Mesendoderm (in vitro differentiated cells): ENCODE results near the gene DNMT3A.

Source experiments
- DNase-seq: peaks from one replicate; pipeline ENCODE4 v3.0.0; 2013
- H2AK5ac ChIP-seq: 2 replicates; pipeline ENCODE4 v1.6.1; 2013; ENCODE audit warnings: low read length, inconsistent platforms
- H2BK120ac ChIP-seq: 2 replicates; pipeline ENCODE4 v1.6.1; 2013; ENCODE audit warnings: low read depth, mild to moderate bottlenecking, low read length, moderate library complexity, mixed read lengths
- H2BK15ac ChIP-seq: replicated peaks from 2 replicates; pipeline ENCODE4 v1.6.1; 2013; ENCODE audit warnings: low read depth, mild to moderate bottlenecking, moderate library complexity
- H2BK5ac ChIP-seq: 2 replicates; pipeline ENCODE4 v1.6.1; 2013; ENCODE audit warnings: low read length, inconsistent platforms
- H3K18ac ChIP-seq: 2 replicates; pipeline ENCODE4 v1.6.1; 2013; ENCODE audit warnings: mild to moderate bottlenecking, low read length, mixed read lengths
- H3K23ac ChIP-seq: one replicate; pipeline ENCODE4 v1.6.1; 2013; ENCODE audit warnings: low read length
- H3K27ac ChIP-seq: 2 replicates; pipeline ENCODE4 v1.5.1; 2013; ENCODE audit warnings: low read depth, mild to moderate bottlenecking, inconsistent platforms, low read length, moderate library complexity
- H3K27me3 ChIP-seq: 2 replicates; pipeline ENCODE4 v1.6.1; 2013; ENCODE audit warnings: low read length, control low read depth, mild to moderate bottlenecking, inconsistent platforms; ENCODE audit not compliant: insufficient read depth, poor library complexity
- H3K36me3 ChIP-seq: 2 replicates; pipeline ENCODE4 v1.6.1; 2013; ENCODE audit warnings: low read length, inconsistent platforms; ENCODE audit not compliant: control insufficient read depth, insufficient read depth
- H3K4ac ChIP-seq: one replicate; pipeline ENCODE4 v1.6.1; 2013; ENCODE audit warnings: low read depth, mild to moderate bottlenecking, low read length, moderate library complexity
- H3K4me1 ChIP-seq: 2 replicates; pipeline ENCODE4 v1.6.1; 2013; ENCODE audit warnings: low read depth, low read length, inconsistent platforms; ENCODE audit not compliant: control insufficient read depth
- H3K4me2 ChIP-seq: 2 replicates; pipeline ENCODE4 v1.6.1; 2013; ENCODE audit warnings: low read length
- H3K4me3 ChIP-seq: 2 replicates; pipeline ENCODE4 v1.5.1; 2013; ENCODE audit warnings: mild to moderate bottlenecking, low read length
- H3K56ac ChIP-seq: one replicate; pipeline ENCODE4 v1.6.1; 2013; ENCODE audit warnings: low read length
- H3K79me1 ChIP-seq: 2 replicates; pipeline ENCODE4 v1.6.1; 2013; ENCODE audit warnings: low read length, inconsistent platforms
- H3K79me2 ChIP-seq: 2 replicates; pipeline ENCODE4 v1.6.1; 2013; ENCODE audit warnings: mild to moderate bottlenecking, low read length; ENCODE audit not compliant: control insufficient read depth, insufficient read depth
- H3K9ac ChIP-seq: 2 replicates; pipeline ENCODE4 v1.6.1; 2013; ENCODE audit warnings: low read length, inconsistent platforms
- H4K5ac ChIP-seq: one replicate; pipeline ENCODE4 v1.6.1; 2013; ENCODE audit warnings: low read length
- H4K8ac ChIP-seq: one replicate; pipeline ENCODE4 v1.6.1; 2013; ENCODE audit warnings: low read depth, mild to moderate bottlenecking, control low read depth, low read length, moderate library complexity
- WGBS: extraction: QIAGEN DNeasy Blood & Tissue Kit; methylation state at CpG from one replicate; pipeline ENCODE4 v1.1.7; 2013; ENCODE audit warnings: low lambda C conversion rate, missing lambda C conversion rate; ENCODE audit not compliant: insufficient coverage; ENCODE audit errors: extremely low coverage; 5-methylcytosine and 5-hydroxymethylcytosine counted together

The DNMT3A gene

DNA sequence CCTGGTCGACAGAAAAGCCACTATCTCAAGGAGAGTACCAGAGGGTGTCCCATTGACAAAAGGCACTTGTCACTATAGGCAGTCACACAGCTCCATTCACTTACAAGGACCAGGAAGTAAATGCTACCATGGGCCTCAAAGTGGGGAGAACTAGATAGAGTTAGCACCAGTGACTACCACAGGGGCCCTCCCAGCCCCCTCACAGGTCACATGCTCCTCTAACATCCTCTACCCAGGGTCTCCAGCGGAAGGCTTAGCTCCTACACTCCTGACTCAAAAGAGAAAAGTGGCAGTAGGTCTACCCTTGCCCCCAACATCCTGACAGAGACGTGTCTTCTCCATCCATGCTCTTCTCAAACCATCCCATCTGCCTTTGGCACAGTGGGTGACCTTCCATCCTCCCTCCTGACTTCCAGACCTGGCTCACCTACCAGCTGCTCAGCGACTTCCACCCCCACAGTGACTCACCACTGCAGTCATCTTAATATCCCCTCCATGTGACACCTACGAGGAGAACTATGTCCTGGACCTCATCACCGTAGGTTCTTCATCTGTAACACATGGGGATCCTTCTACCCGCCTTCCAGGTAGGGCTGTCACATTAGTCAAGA lies 5.6 kb upstream of the DNMT3A start:
- no peak for DNase-seq
- H3K27ac ChIP-seq, result no peak overlapping the region
- H3K4me2 ChIP-seq, result no peak overlapping the region
- no peaks in the 10 kb centered on the region for H3K79me2 ChIP-seq
- no peak overlapping the region for H4K8ac ChIP-seq
- H3K18ac ChIP-seq, result no peak overlapping the region
- H2BK15ac ChIP-seq, result no peak overlapping the region
- no peak overlapping the region for H2AK5ac ChIP-seq
- H3K4me3 ChIP-seq, result no peak overlapping the region
- no peak overlapping the region for H4K5ac ChIP-seq
- no peaks in the 10 kb centered on the region for H3K36me3 ChIP-seq
- peaks cover 2% of the 10 kb centered on the region for H3K4me1 ChIP-seq
- no peaks in the 10 kb centered on the region for H3K27me3 ChIP-seq
- no peak overlapping the region for H2BK5ac ChIP-seq
- no peaks in the 10 kb centered on the region for H3K79me1 ChIP-seq
- H3K23ac ChIP-seq, result no peak overlapping the region
- H3K9ac ChIP-seq, result no peak overlapping the region
- no CpG with 5 or more reads among the region's 7 CpGs for WGBS
- no peak overlapping the region for H3K4ac ChIP-seq
- H3K56ac ChIP-seq, result no peak overlapping the region
- H2BK120ac ChIP-seq, result no peak overlapping the region

DNA sequence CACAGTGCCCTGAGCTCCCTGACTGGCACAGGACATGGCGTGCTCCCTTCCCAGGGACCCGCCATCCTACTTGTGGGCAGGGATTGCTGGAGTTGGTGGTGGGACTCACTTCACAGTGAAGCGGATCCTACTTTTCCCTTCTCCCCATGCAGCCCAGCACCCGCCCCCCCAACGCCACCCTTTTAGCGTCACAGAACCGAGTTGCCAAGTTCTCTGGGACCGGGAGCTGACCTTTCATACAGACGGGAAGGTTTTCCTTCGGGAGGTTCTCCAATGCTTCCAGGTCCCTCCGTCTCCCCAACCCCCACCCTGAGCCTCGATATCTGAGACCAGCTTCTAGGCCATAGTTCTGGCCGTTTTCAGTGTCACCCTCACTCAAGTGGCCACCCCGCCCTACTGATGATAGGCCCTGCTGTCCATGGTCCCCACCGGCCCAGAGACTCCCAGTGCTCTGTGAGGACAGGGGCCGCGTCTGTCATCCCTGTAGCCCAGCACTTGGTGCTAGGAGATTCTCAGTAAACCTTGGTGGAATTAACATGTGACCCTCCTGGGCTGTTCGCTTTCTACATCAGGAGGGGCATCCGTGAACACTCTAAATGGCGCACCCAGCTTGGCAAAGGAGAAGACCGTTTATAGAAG lies 1.6 kb upstream of the DNMT3A start:
- no peak overlapping the region for H3K27ac ChIP-seq
- H4K8ac ChIP-seq, result no peak overlapping the region
- no peaks in the 10 kb centered on the region for H3K27me3 ChIP-seq
- H2BK5ac ChIP-seq, result no peak overlapping the region
- no peak overlapping the region for H3K4me2 ChIP-seq
- WGBS, result no CpG with 5 or more reads among the region's 21 CpGs
- no peak overlapping the region for H3K18ac ChIP-seq
- peaks cover 2% of the 10 kb centered on the region for H3K4me1 ChIP-seq
- H3K4ac ChIP-seq, result no peak overlapping the region
- no peak overlapping the region for H3K9ac ChIP-seq
- no peak overlapping the region for H4K5ac ChIP-seq
- no peak overlapping the region for H3K4me3 ChIP-seq
- no peak for DNase-seq
- no peak overlapping the region for H3K23ac ChIP-seq
- H3K79me1 ChIP-seq, result no peaks in the 10 kb centered on the region
- no peak overlapping the region for H2BK120ac ChIP-seq
- H3K36me3 ChIP-seq, result no peaks in the 10 kb centered on the region
- no peak overlapping the region for H3K56ac ChIP-seq
- no peak overlapping the region for H2BK15ac ChIP-seq
- no peaks in the 10 kb centered on the region for H3K79me2 ChIP-seq
- no peak overlapping the region for H2AK5ac ChIP-seq

DNA sequence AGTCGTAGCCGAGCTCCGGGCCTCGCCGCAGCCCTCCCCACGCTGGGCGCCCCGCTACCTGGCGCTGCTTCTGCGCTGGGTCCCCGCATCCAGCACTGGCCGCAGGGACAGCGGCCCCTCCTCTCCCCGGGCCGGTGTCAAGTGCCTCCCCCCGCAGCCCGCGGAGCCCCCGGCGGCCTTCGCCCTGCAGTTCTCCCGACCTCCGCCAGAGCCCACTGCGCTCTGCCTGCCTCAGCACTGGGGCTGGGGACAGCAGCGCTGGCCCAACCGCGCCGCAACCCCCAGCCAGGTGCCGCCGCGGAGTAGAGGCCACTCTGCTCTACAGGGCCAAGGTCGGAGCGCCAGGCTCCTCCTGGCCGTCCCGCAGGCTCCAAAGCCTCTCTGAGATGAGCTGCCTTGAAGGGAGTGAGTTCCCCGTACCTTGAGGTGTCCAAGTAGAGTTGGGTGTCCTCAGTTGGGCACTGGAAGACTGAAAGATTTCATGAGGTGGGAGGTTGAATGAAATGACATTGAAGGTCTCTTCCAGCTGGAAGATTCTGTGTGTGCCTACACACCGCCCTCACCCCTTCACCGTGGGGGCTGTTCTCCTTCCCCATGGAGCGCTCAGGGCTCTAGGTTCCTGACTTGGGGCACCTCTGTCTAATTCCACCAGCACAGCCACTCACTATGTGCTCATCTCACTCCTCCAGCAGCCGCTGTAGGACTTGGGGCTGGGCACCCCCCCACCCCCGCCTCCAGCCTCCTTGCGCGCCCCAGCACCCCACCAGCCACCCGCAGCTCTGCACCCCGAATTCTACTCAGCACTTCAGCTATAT lies 854 bp upstream of the DNMT3A start:
- H3K79me2 ChIP-seq, result no peaks in the 10 kb centered on the region
- peak overlapping the region; percentile 48 for H3K9ac ChIP-seq
- H3K4me1 ChIP-seq, result peaks cover 2% of the 10 kb centered on the region
- no peak overlapping the region for H3K4ac ChIP-seq
- H2AK5ac ChIP-seq, result no peak overlapping the region
- H2BK15ac ChIP-seq, result no peak overlapping the region
- no peak overlapping the region for H3K27ac ChIP-seq
- H3K56ac ChIP-seq, result peak overlapping the region; percentile 67
- peak; percentile 95 for DNase-seq
- H3K27me3 ChIP-seq, result no peaks in the 10 kb centered on the region
- no peaks in the 10 kb centered on the region for H3K79me1 ChIP-seq
- H3K18ac ChIP-seq, result peak overlapping the region; percentile 13
- H4K8ac ChIP-seq, result no peak overlapping the region
- peak overlapping the region; percentile 19 for H3K4me3 ChIP-seq
- peak overlapping the region; percentile 66 for H3K23ac ChIP-seq
- peak overlapping the region; percentile 71 for H3K4me2 ChIP-seq
- H3K36me3 ChIP-seq, result no peaks in the 10 kb centered on the region
- H4K5ac ChIP-seq, result no peak overlapping the region
- H2BK120ac ChIP-seq, result no peak overlapping the region
- WGBS, result no CpG with 5 or more reads among the region's 45 CpGs
- H2BK5ac ChIP-seq, result no peak overlapping the region

DNA sequence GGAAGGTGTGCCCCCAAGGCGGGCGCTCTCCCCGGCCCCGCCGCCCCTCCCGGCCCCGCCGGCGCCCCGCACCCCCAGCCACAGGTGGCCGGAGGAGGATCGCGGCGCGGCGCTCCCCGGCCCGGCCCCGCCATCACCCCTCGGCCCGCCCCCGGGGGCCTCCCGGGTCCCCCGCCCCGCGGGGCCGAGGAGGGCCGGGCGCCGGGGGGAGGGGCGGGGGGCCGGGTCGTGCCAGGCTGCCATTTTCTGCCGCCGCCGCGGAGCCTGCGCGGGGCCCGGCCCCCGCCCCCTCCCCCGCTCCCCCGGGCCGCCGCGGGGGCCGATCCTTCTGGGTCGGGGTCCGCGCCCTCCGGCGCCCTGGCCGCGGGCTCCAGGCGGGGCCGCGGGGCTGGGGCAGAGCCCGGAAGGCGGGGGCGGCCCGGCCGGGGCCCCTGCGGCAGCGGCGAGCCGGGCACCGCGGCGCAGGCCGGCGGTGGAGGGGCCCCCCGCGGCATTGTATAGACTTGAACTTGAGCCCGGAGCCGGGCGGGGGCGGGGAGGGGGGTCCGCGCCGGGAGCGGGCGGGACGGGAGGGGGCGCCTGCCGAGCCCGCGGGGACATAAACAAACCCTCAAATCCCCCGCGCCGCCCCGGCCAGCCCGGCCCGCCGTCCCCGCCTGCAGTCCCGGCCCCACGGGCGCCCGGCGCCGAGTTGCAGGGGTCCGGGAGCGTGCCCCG lies 556 bp downstream of the DNMT3A start:
- Histone ChIP-seq H3K9ac (peak overlapping the region; percentile 42), H3K27me3 (no peaks in the 10 kb centered on the region), H4K8ac (no peak overlapping the region), H2BK120ac (peak overlapping the region; percentile 17), H2BK5ac (no peak overlapping the region), H3K23ac (no peak overlapping the region), H3K4me2 (no peak overlapping the region), H3K56ac (peak overlapping the region; percentile 67), H4K5ac (no peak overlapping the region), H2BK15ac (no peak overlapping the region), H2AK5ac (no peak overlapping the region), H3K27ac (no peak overlapping the region), H3K4me1 (no peaks in the 10 kb centered on the region), H3K36me3 (no peaks in the 10 kb centered on the region), H3K18ac (peak overlapping the region; percentile 82), H3K79me1 (peaks cover 3% of the 10 kb centered on the region), H3K79me2 (no peaks in the 10 kb centered on the region), H3K4ac (no peak overlapping the region), H3K4me3 (no peak overlapping the region)
- no peak for DNase-seq
- WGBS, result no CpG with 5 or more reads among the region's 104 CpGs

DNA sequence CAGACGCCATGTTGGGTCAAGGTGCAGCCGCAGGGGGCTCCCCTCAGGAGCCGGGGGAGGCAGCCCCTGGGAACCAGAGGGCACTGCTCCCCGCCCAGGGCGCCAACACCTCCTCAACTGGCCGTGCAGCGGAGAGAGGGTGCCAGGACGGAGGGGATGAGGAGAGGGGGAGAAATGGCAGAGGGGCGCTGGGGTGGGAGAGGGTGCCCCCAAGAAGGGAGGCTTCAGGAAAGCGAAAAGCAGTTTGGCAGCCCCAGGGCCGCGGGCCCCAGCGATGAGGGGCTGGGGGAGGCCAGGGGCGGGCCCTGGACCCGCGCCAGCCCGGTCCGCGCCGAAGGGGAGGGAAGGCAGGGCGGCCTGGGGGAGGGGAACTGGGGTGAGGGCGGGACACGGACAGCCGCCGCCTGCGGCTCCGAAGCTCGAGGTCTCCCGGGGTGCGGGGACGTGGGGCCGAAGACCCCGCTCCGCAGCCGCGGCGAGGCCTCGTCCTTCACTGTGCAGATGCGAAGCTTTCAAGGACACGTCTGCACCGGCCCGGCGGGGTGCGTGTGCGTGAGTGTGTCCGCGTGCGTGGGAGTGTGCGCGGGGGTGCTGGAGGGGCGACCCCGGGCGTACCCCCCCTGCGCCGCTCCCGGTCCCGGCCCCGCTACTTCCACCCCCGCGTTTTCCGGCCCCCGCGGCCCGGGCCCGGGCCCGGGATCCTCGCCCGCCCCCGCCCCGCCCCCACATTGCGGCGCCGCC lies 1.4 kb downstream of the DNMT3A start:
- Histone ChIP-seq H3K27me3 (no peaks in the 10 kb centered on the region), H3K23ac (no peak overlapping the region), H4K5ac (no peak overlapping the region), H2BK15ac (no peak overlapping the region), H2BK120ac (peak overlapping the region; percentile 17), H3K4me2 (peak overlapping the region; percentile 61), H3K56ac (peak overlapping the region; percentile 85), H2AK5ac (no peak overlapping the region), H3K79me2 (no peaks in the 10 kb centered on the region), H3K27ac (no peak overlapping the region), H3K18ac (peak overlapping the region; percentile 56), H2BK5ac (no peak overlapping the region), H3K4ac (no peak overlapping the region), H3K4me1 (no peaks in the 10 kb centered on the region), H3K36me3 (no peaks in the 10 kb centered on the region), H4K8ac (no peak overlapping the region), H3K4me3 (no peak overlapping the region), H3K79me1 (peaks cover 3% of the 10 kb centered on the region), H3K9ac (peak overlapping the region; percentile 61)
- DNase-seq, result no peak
- WGBS, result no CpG with 5 or more reads among the region's 73 CpGs
